Body of pancreas (tissue), 4 donors: ENCODE measurements around the gene TMEM190. TPM values are rescaled to one million over a fixed set of nuclear protein-coding genes. Genes with fewer than 3 reads are reported as not detected.

Experiments
- ATAC-seq: fragments of 150-250 bp; one replicate; pipeline ENCODE4 v1.9.1; 2016
- DNase-seq, 4 donors: peaks; one replicate each; pipeline ENCODE4 v3.0.0-alpha.2; 2019
- H3K27ac ChIP-seq, 4 donors: fragments of 200-600 bp; sonication (generic); 1 replicate in 3 of 4; 2 replicates in 1 of 4; pipeline versions ENCODE4 v1.5.1 to v1.6.1; 2016 to 2019; ENCODE audit warnings: mild to moderate bottlenecking in 1 of 4, mixed read lengths in 1 of 4, moderate library complexity in 1 of 4
- H3K27me3 ChIP-seq, 2 donors: fragments of 200-600 bp; sonication (generic); one replicate each; pipeline ENCODE4 v1.6.0; 2016; ENCODE audit warnings: mild to moderate bottlenecking in 1 of 2
- H3K36me3 ChIP-seq, 2 donors: fragments of 200-600 bp; sonication (generic); replicated peaks in 1 of 2; 2 replicates each; pipeline ENCODE4 v1.5.1; 2016; ENCODE audit warnings: low read depth in 2 of 2; ENCODE audit not compliant: insufficient read depth in 1 of 2
- H3K4me1 ChIP-seq: fragments of 200-600 bp; sonication (generic); one replicate; pipeline ENCODE4 v1.6.0; 2016
- H3K4me3 ChIP-seq, 2 donors: fragments of 200-600 bp; sonication (generic); 1 replicate in 1 of 2; 2 replicates in 1 of 2; pipeline ENCODE4 v1.5.1; 2016 to 2019
- H3K9me3 ChIP-seq, 3 donors: fragments of 200-600 bp; sonication (generic); 1 replicate in 2 of 3; 2 replicates in 1 of 3; pipeline ENCODE4 v1.5.1; 2016
- CTCF ChIP-seq, 7 experiments: fragments of 450-650 bp in 4 of 7; fragments of 200-600 bp in 3 of 7; sonication (generic) in 3 of 7; IDR thresholded peaks; one replicate each; pipeline ENCODE4 v1.5.1; 2016 to 2019; ENCODE audit warnings: antibody characterized with exemption in 7 of 7
- POLR2A ChIP-seq, 3 donors: fragments of 450-650 bp; IDR thresholded peaks; one replicate each; pipeline ENCODE4 v1.6.1; 2016; ENCODE audit warnings: antibody characterized with exemption in 3 of 3, mild to moderate bottlenecking in 2 of 3
- WGBS, 2 donors: methylation state at CpG; one replicate each; pipeline ENCODE4 v1.1.5; 2017; 5-methylcytosine and 5-hydroxymethylcytosine counted together
- intact Hi-C: fragments of 100-400 bp; cut with DNase I; formaldehyde crosslinking; loops from one replicate; pipeline ENCODE4 v1.15.1; 2023
- total RNA-seq, 2 donors: library from RNA; depleted of rRNA; stranded (reverse); fragments of >200 nt; gene quantifications; one replicate each; pipeline ENCODE4 v1.1.0, GENCODE V29; 2016

Gene TMEM190
- total RNA-seq, 2 donors from 2014 or later = not detected

GRCh38 chr19:55346725-55347441 is 29.7 kb upstream of the TMEM190 start:
- no peak for DNase-seq
- 95 to 100% methylated on average over 7 to 25 of the region's 41 CpGs for WGBS, 2 donors

GRCh38 chr19:55347442-55348009 is 29.1 kb upstream of the TMEM190 start:
- no peak for ATAC-seq
- no peak for TF ChIP-seq POLR2A (IDR thresholded peaks at IDR 0.05)
- TF ChIP-seq CTCF (IDR thresholded peaks at IDR 0.05) = no peak
- Histone ChIP-seq H3K36me3 (peaks cover 0 to 1% of the 10 kb centered on the region in 2 donors), H3K27ac (no peak overlapping the region), H3K9me3 (no peaks in the 10 kb centered on the region), H3K27me3 (peaks cover 0 to 8% of the 10 kb centered on the region in 2 donors), H3K4me1 (no peaks in the 10 kb centered on the region), H3K4me3 (no peak overlapping the region)
- DNase-seq = no peak
- 80% methylated on average over 10 of the region's 10 CpGs; no CpG with 5 or more reads in 1 of the 2 donors for WGBS, 2 donors
- intact Hi-C loops = no loop called here

More at GRCh38 chr19:55346725-55347441, 29.7 kb upstream of the TMEM190 start:
- no peak for TF ChIP-seq CTCF (IDR thresholded peaks at IDR 0.05)
- TF ChIP-seq POLR2A (IDR thresholded peaks at IDR 0.05) = no peak
- no peak for ATAC-seq
- intact Hi-C loops = no loop called here
- no peak overlapping the region for H3K4me3 ChIP-seq
- peaks cover 0 to 1% of the 10 kb centered on the region in 2 donors for H3K36me3 ChIP-seq
- no peaks in the 10 kb centered on the region for H3K9me3 ChIP-seq
- H3K4me1 ChIP-seq = no peaks in the 10 kb centered on the region
- peaks cover 0 to 2% of the 10 kb centered on the region in 2 donors for H3K27me3 ChIP-seq
- H3K27ac ChIP-seq = no peak overlapping the region

GRCh38 chr19:55348317-55349034 is 28.1 kb upstream of the TMEM190 start:
- H3K4me1 ChIP-seq = peaks cover 8% of the 10 kb centered on the region

GRCh38 chr19:55350620-55351315 is 25.9 kb upstream of the TMEM190 start:
- Histone ChIP-seq H3K27me3 (peaks cover 0 to 20% of the 10 kb centered on the region in 2 donors), H3K36me3 (peaks cover 0 to 1% of the 10 kb centered on the region in 2 donors), H3K4me3 (no peak overlapping the region), H3K9me3 (no peaks in the 10 kb centered on the region), H3K4me1 (peaks cover 20% of the 10 kb centered on the region), H3K27ac (no peak overlapping the region)
- TF ChIP-seq POLR2A (IDR thresholded peaks at IDR 0.05) = no peak
- TF ChIP-seq CTCF (IDR thresholded peaks at IDR 0.05) = no peak
- intact Hi-C loops = no loop called here
- ATAC-seq (no peak), DNase-seq (no peak)
- 62 to 64% methylated on average over 9 to 11 of the region's 11 CpGs for WGBS, 2 donors

More at GRCh38 chr19:55348317-55349034, 28.1 kb upstream of the TMEM190 start:
- TF ChIP-seq CTCF (IDR thresholded peaks at IDR 0.05) = no peak
- no peak for TF ChIP-seq POLR2A (IDR thresholded peaks at IDR 0.05)
- Histone ChIP-seq H3K9me3 (no peaks in the 10 kb centered on the region), H3K27me3 (peaks cover 0 to 17% of the 10 kb centered on the region in 2 donors), H3K27ac (no peak overlapping the region), H3K36me3 (peaks cover 0 to 1% of the 10 kb centered on the region in 2 donors), H3K4me3 (no peak overlapping the region)
- ATAC-seq = no peak
- 72 to 80% methylated on average over 18 to 22 of the region's 22 CpGs for WGBS, 2 donors
- no peak for DNase-seq
- intact Hi-C loops = no loop called here
